Ascending aorta (tissue), 2 donors: Measurements from ENCODE around the gene NUSAP1. TPM values are rescaled to one million over a fixed set of nuclear protein-coding genes. Genes with fewer than 3 reads are reported as not detected.

Source experiments
- DNase-seq, 2 donors: peaks; one replicate each; pipeline ENCODE4 v3.0.0-alpha.2; 2019; ENCODE audit warnings: low spot score in 2 of 2
- H3K27ac ChIP-seq, 2 donors: fragments of 200-600 bp; sonication (generic); one replicate each; pipeline ENCODE4 v1.5.1; 2016 to 2017; ENCODE audit warnings: mild to moderate bottlenecking in 1 of 2
- H3K27me3 ChIP-seq: fragments of 200-600 bp; sonication (generic); one replicate; pipeline ENCODE4 v1.5.1; 2017
- H3K36me3 ChIP-seq, 2 donors: fragments of 200-600 bp; sonication (generic); one replicate each; pipeline ENCODE4 v1.5.1; 2016
- H3K4me1 ChIP-seq, 2 donors: fragments of 200-600 bp; sonication (generic); one replicate each; pipeline ENCODE4 v1.5.1; 2016 to 2017; ENCODE audit warnings: mild to moderate bottlenecking in 1 of 2
- H3K4me3 ChIP-seq, 2 donors: fragments of 200-600 bp; sonication (generic); one replicate each; pipeline ENCODE4 v1.5.1; 2016 to 2017; ENCODE audit warnings: mild to moderate bottlenecking in 1 of 2
- H3K9me3 ChIP-seq, 2 donors: fragments of 200-600 bp; sonication (generic); one replicate each; pipeline ENCODE4 v1.5.1; 2016
- intact Hi-C: fragments of 100-400 bp; cut with DNase I; formaldehyde crosslinking; loops from one replicate; pipeline ENCODE4 v1.15.1; 2023
- total RNA-seq: library from RNA; depleted of rRNA; stranded (reverse); fragments of >200 nt; gene quantifications from one replicate; pipeline ENCODE4 v1.1.0, GENCODE V29; 2016
- TF ChIP-seq, protein P1 (sequence below), 3 experiments: fragments of 200-600 bp in 2 of 3; fragments of 450-650 bp in 1 of 3; sonication (generic) in 2 of 3; IDR thresholded peaks; one replicate each; pipeline ENCODE4 v1.5.1; 2016 to 2019; ENCODE audit warnings: antibody characterized with exemption in 3 of 3, mild to moderate bottlenecking in 1 of 3, moderate library complexity in 1 of 3

The NUSAP1 gene
- total RNA-seq, 1 donor from 2014 or later: not detected

GRCh38 chr15:41331281-41331680, 1.4 kb upstream of the NUSAP1 start:
- intact Hi-C loops: loop anchor here (5.0 kb wide), 5 partner anchors 71 to 764 kb away; partner anchors contain the start of genes CCDC32, INO80, NDUFAF1 and RPUSD2
- H3K4me1 ChIP-seq: peaks cover 0 to 8% of the 10 kb centered on the region in 2 donors
- peak overlapping the region in 1 of 2 donors; percentile 89 for H3K4me3 ChIP-seq
- no peak for DNase-seq
- H3K27me3 ChIP-seq: no peaks in the 10 kb centered on the region
- TF ChIP-seq, protein P1, sequence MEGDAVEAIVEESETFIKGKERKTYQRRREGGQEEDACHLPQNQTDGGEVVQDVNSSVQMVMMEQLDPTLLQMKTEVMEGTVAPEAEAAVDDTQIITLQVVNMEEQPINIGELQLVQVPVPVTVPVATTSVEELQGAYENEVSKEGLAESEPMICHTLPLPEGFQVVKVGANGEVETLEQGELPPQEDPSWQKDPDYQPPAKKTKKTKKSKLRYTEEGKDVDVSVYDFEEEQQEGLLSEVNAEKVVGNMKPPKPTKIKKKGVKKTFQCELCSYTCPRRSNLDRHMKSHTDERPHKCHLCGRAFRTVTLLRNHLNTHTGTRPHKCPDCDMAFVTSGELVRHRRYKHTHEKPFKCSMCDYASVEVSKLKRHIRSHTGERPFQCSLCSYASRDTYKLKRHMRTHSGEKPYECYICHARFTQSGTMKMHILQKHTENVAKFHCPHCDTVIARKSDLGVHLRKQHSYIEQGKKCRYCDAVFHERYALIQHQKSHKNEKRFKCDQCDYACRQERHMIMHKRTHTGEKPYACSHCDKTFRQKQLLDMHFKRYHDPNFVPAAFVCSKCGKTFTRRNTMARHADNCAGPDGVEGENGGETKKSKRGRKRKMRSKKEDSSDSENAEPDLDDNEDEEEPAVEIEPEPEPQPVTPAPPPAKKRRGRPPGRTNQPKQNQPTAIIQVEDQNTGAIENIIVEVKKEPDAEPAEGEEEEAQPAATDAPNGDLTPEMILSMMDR (IDR thresholded peaks at IDR 0.05): no peak
- no peaks in the 10 kb centered on the region for H3K36me3 ChIP-seq
- no peak overlapping the region for H3K27ac ChIP-seq
- H3K9me3 ChIP-seq: no peaks in the 10 kb centered on the region

DNA sequence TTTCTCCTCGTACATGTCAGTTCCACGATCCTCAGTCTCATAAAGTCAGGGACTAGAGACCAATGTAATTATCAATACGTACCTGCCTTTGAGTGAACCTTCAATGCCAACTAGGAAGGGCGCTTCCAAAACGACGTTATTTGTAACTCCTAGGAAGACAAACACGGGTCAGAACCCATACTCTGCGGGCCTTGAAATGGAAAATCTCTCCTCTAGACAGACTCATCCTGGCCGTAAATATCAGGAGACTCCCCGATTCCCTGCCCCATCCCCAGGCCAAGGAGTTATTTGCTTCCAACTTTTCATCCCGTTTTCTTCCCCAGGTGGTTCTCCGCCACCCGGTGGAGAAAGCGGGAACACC, 868 bp upstream of the NUSAP1 start:
- Histone ChIP-seq H3K4me1 (peaks cover 0 to 8% of the 10 kb centered on the region in 2 donors), H3K9me3 (no peaks in the 10 kb centered on the region), H3K27ac (no peak overlapping the region), H3K27me3 (no peaks in the 10 kb centered on the region), H3K36me3 (no peaks in the 10 kb centered on the region), H3K4me3 (peak overlapping the region; percentile 89 to 91)
- TF ChIP-seq, protein P1 (IDR thresholded peaks at IDR 0.05): no peak
- intact Hi-C loops: loop anchor here (1.0 to 5.0 kb wide), 7 partner anchors 48 to 765 kb away; partner anchors contain the start of genes CCDC32, CHP1, EXD1 and INO80
- no peak for DNase-seq

- no peak for DNase-seq
- no peaks in the 10 kb centered on the region for H3K36me3 ChIP-seq
- peak overlapping the region in 1 of 2 donors; percentile 40 for H3K27ac ChIP-seq
- H3K27me3 ChIP-seq: no peaks in the 10 kb centered on the region
- TF ChIP-seq, protein P1 (IDR thresholded peaks at IDR 0.05): no peak
- H3K4me1 ChIP-seq: peaks cover 0 to 8% of the 10 kb centered on the region in 2 donors
- intact Hi-C loops: loop anchor here (2.0 to 5.0 kb wide), 6 partner anchors 69 to 766 kb away; partner anchors contain the start of genes CCDC32, CHP1, EXD1 and INO80
- no peaks in the 10 kb centered on the region for H3K9me3 ChIP-seq
- peak overlapping the region; percentile 89 to 91 for H3K4me3 ChIP-seq
Measured at GRCh38 chr15:41333026-41333562, 413 bp downstream of the NUSAP1 start.

GRCh38 chr15:41334293-41335120, 1.8 kb downstream of the NUSAP1 start:
- Histone ChIP-seq H3K9me3 (no peaks in the 10 kb centered on the region), H3K27me3 (no peaks in the 10 kb centered on the region), H3K4me1 (peaks cover 0 to 8% of the 10 kb centered on the region in 2 donors), H3K36me3 (no peaks in the 10 kb centered on the region), H3K27ac (no peak overlapping the region), H3K4me3 (peak overlapping the region in 1 of 2 donors; percentile 89)
- DNase-seq: no peak
- intact Hi-C loops: loop anchor here (5.0 kb wide), 5 partner anchors 68 to 767 kb away; partner anchors contain the start of genes CCDC32, INO80, NDUFAF1 and RPUSD2
- TF ChIP-seq, protein P1 (IDR thresholded peaks at IDR 0.05): no peak

DNA sequence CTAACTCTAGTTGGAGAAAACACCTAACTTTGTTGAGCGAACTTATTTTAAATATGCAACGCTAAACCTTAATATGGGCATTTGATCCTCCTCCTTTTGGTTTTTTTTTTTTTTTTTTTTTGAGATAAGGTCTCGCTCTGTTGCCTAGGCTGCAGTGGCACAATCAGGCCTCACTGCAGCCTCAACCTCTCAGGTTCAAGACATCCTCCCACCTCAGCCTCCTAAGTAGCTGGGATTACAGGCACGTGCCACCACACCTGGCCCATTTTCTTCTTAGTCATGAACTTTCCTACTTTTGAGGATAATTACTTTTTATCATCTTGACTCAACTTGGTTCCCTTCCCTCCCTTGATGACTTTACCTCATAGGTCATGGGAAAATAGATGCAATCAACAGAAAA, 3.9 kb downstream of the NUSAP1 start:
- TF ChIP-seq, protein P1 (IDR thresholded peaks at IDR 0.05): no peak
- intact Hi-C loops: no loop called here
- H3K27me3 ChIP-seq: no peaks in the 10 kb centered on the region

More for the DNA sequence above, 3.9 kb downstream of the NUSAP1 start:
- no peaks in the 10 kb centered on the region for H3K9me3 ChIP-seq
- no peak overlapping the region for H3K4me3 ChIP-seq
- H3K4me1 ChIP-seq: peaks cover 0 to 8% of the 10 kb centered on the region in 2 donors
- H3K36me3 ChIP-seq: no peaks in the 10 kb centered on the region
- no peak overlapping the region for H3K27ac ChIP-seq
- no peak for DNase-seq
